Heart left ventricle (tissue), 16 donors: ENCODE results near the gene EIF2AK2. TPM values are rescaled to one million over a fixed set of nuclear protein-coding genes. Genes with fewer than 3 reads are reported as not detected.

Experiments
- ATAC-seq, 4 donors: fragments of 200-7000 bp; cut with Tn5 transposase; one replicate each; pipeline ENCODE4 v1.9.1; 2020 to 2022; ENCODE audit warnings: moderate library complexity in 4 of 4, mild to moderate bottlenecking in 3 of 4, moderate number of reproducible peaks in 1 of 4
- DNase-seq, 5 donors: peaks; one replicate each; pipeline ENCODE4 v3.0.0-alpha.2; 2020
- H3K27ac ChIP-seq, 12 donors: fragments of 200-600 bp; sonication (generic) in 4 of 12; one replicate each; pipeline versions ENCODE4 v1.5.0 to v1.8.0; 2016 to 2022; ENCODE audit warnings: mild to moderate bottlenecking in 2 of 12
- H3K27me3 ChIP-seq, 9 donors: fragments of 200-600 bp; sonication (generic) in 2 of 9; one replicate each; pipeline versions ENCODE4 v1.5.1 to v1.8.0; 2016 to 2022; ENCODE audit warnings: mild to moderate bottlenecking in 3 of 9
- H3K36me3 ChIP-seq, 9 donors: fragments of 200-600 bp; sonication (generic) in 2 of 9; one replicate each; pipeline versions ENCODE4 v1.5.0 to v1.8.0; 2018 to 2022; ENCODE audit warnings: mild to moderate bottlenecking in 2 of 9
- H3K4me1 ChIP-seq, 12 donors: fragments of 200-600 bp; sonication (generic) in 4 of 12; one replicate each; pipeline versions ENCODE4 v1.5.0 to v1.8.0; 2016 to 2022; ENCODE audit warnings: mild to moderate bottlenecking in 3 of 12
- H3K4me3 ChIP-seq, 12 donors: fragments of 200-600 bp; sonication (generic) in 4 of 12; one replicate each; pipeline versions ENCODE4 v1.5.0 to v1.8.0; 2017 to 2022; ENCODE audit warnings: mild to moderate bottlenecking in 9 of 12, moderate library complexity in 4 of 12
- H3K9me3 ChIP-seq, 12 donors: fragments of 200-600 bp; sonication (generic) in 4 of 12; one replicate each; pipeline versions ENCODE4 v1.5.0 to v1.8.0; 2016 to 2022; ENCODE audit warnings: mild to moderate bottlenecking in 1 of 12
- POLR2A ChIP-seq, 2 donors: fragments of 450-650 bp; IDR thresholded peaks; one replicate each; pipeline ENCODE4 v1.6.1; 2017; ENCODE audit warnings: antibody characterized with exemption in 2 of 2, mild to moderate bottlenecking in 2 of 2, moderate library complexity in 2 of 2
- WGBS, 4 donors: extraction: QIAGEN DNeasy Blood & Tissue Kit in 2 of 4; methylation state at CpG; one replicate each; pipeline versions ENCODE4 v1.1.5 to v1.1.7; 2013 to 2018; 5-methylcytosine and 5-hydroxymethylcytosine counted together
- intact Hi-C, 10 donors: fragments of 100-400 bp; cut with DNase I; formaldehyde crosslinking; loops; one replicate each; pipeline versions ENCODE4 v1.11.1 to v1.14.2; 2022
- polyA plus RNA-seq, 2 donors: library from polyadenylated mRNA; stranded (reverse); fragments of 200-250 nt; gene quantifications; one replicate each; pipeline ENCODE4 v1.2.3, GENCODE V29; 2013
- total RNA-seq, 9 donors: library from RNA; depleted of rRNA in 2 of 9; stranded (reverse); fragments of >200 nt in 2 of 9; fragmentation: NEBNext Ultra II Directional in 3 of 9; extraction: Animal tissue kit (Norgen Biotek cat#: 25700) in 3 of 9; gene quantifications; one replicate each; pipeline versions ENCODE4 v1.1.0 to v1.2.4, GENCODE V29; 2016 to 2023
- TF ChIP-seq, protein P1 (sequence below), 12 donors: fragments of 200-600 bp; sonication (generic) in 4 of 12; IDR thresholded peaks; one replicate each; pipeline versions ENCODE4 v1.5.0 to v1.8.0; 2018 to 2022; ENCODE audit warnings: antibody characterized with exemption in 12 of 12, mild to moderate bottlenecking in 5 of 12
- donor health status: ischemic (EF 13 %, LVEDD 7.1; RV severe dilation, severe dysfunction).
- donor health status: healthy with polysubstance abuse.
- donor health status: DM: no; HTN: yes; CAD: no.
- donor health status: DM: no; HTN: no; CAD: no.
- donor health status: ischemic (EF 25% LVEDD 6.9; RV normal size, moderate dysfunction).
- donor health status: ischemic (EF 25% LVEDD 5.7; RV mildly dilated, moderate dysfunction).
- donor health status: healthy.
- donor health status: DM: yes; HTN: yes; CAD: no.
- donor health status: ischemic (EF 35%, LVEDD 5.7; RV mildly dilated, moderate dysfunction).
- donor health status: nonischemic (EF 11% LVEDD 7.7; RV severe dilation, severe dysfunction).
- donor health status: DM: yes; HTN: yes; CAD: no.
- donor health status: PGD.
- donor health status: ischemic (EF 29% LVEDD 5.4; RV normal size, mild dysfunction).
- donor health status: nonischemic (EF 23%, LVEDD 6.1; RV moderate dilation, normal function).

EIF2AK2 gene
- total and polyA plus RNA-seq, 11 donors, result 4.9 to 38.2 (median 19.2) TPM

- H3K4me1 ChIP-seq, result no peaks in the 10 kb centered on the region
- TF ChIP-seq, protein P1, sequence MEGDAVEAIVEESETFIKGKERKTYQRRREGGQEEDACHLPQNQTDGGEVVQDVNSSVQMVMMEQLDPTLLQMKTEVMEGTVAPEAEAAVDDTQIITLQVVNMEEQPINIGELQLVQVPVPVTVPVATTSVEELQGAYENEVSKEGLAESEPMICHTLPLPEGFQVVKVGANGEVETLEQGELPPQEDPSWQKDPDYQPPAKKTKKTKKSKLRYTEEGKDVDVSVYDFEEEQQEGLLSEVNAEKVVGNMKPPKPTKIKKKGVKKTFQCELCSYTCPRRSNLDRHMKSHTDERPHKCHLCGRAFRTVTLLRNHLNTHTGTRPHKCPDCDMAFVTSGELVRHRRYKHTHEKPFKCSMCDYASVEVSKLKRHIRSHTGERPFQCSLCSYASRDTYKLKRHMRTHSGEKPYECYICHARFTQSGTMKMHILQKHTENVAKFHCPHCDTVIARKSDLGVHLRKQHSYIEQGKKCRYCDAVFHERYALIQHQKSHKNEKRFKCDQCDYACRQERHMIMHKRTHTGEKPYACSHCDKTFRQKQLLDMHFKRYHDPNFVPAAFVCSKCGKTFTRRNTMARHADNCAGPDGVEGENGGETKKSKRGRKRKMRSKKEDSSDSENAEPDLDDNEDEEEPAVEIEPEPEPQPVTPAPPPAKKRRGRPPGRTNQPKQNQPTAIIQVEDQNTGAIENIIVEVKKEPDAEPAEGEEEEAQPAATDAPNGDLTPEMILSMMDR (IDR thresholded peaks at IDR 0.05), result no peak
- no peak for TF ChIP-seq POLR2A (IDR thresholded peaks at IDR 0.05)
- WGBS, 4 donors, result 56 to 68% (median 64%) methylated on average over 1 of the region's 1 CpG
- peaks cover 0 to 100% (median 93%) of the 10 kb centered on the region in 9 donors for H3K36me3 ChIP-seq
- no peak for ATAC-seq
- no peak for DNase-seq
- intact Hi-C loops, result no loop called here
- no peaks in the 10 kb centered on the region for H3K27me3 ChIP-seq
- H3K4me3 ChIP-seq, result no peak overlapping the region
- H3K27ac ChIP-seq, result no peak overlapping the region
- no peaks in the 10 kb centered on the region for H3K9me3 ChIP-seq
Observed at GRCh38 chr2:37100054-37100453, 56.7 kb downstream of the EIF2AK2 start.

GRCh38 chr2:37098416-37099118 is 58.2 kb downstream of the EIF2AK2 start:
- TF ChIP-seq, protein P1 (IDR thresholded peaks at IDR 0.05), result no peak
- no peak for TF ChIP-seq POLR2A (IDR thresholded peaks at IDR 0.05)
- H3K27ac ChIP-seq, result no peak overlapping the region
- intact Hi-C loops, result no loop called here
- no peak overlapping the region for H3K4me3 ChIP-seq
- no peaks in the 10 kb centered on the region for H3K9me3 ChIP-seq
- no peaks in the 10 kb centered on the region for H3K4me1 ChIP-seq
- peaks cover 0 to 100% (median 95%) of the 10 kb centered on the region in 9 donors for H3K36me3 ChIP-seq
- ATAC-seq (no peak), DNase-seq (no peak)
- no peaks in the 10 kb centered on the region for H3K27me3 ChIP-seq
- WGBS, 4 donors, result 72 to 82% (median 79%) methylated on average over 4 of the region's 4 CpGs

DNA sequence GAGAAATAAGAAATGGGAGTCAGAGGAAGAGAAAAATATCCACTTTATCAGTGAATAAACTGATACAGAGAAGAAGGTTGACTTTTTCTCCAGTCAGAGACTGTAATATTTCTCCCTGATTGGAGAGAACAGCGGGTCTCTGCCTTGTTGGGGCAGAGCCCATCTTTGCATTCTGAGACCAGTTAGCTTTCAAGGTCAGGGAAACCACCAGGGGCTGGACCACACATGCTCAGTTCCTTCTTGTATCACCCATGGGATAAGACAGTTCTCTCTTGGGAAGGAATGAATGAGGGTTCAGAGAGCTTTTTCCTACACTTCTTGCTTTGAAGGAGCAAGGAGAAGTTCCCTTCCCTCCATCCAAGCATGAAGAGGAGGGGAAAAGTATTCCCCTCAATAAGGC is 60.2 kb downstream of the EIF2AK2 start:
- Histone ChIP-seq H3K27me3 (no peaks in the 10 kb centered on the region), H3K9me3 (no peaks in the 10 kb centered on the region), H3K36me3 (peaks cover 0 to 100% (median 96%) of the 10 kb centered on the region in 9 donors), H3K4me1 (no peaks in the 10 kb centered on the region), H3K27ac (no peak overlapping the region), H3K4me3 (no peak overlapping the region)
- intact Hi-C loops, result no loop called here
- no peak for DNase-seq
- TF ChIP-seq POLR2A (IDR thresholded peaks at IDR 0.05), result no peak
- TF ChIP-seq, protein P1 (IDR thresholded peaks at IDR 0.05), result no peak
- ATAC-seq, result no peak
- WGBS, 4 donors, result 86 to 96% (median 92%) methylated on average over 1 of the region's 1 CpG

DNA sequence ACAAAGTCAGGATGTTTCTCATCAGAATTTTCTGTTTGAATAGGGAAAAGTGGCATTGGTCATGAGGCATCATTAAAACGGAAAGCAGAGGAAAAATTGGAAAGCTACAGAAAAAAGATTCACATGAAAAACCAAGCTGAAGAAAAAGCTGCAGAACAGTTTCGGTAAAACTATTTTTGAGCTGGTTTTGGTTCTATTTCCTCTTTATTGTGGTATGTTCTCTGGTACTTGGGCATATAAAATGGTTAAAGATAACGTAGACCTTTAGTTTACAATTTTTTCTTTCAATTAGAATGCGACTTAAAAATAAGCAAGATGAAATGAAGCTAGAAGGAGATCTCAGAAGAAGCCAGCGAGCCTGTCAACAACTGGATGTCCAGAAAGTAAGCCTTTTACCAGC is 64.9 kb downstream of the EIF2AK2 start:
- WGBS, 4 donors, result 88 to 93% (median 90%) methylated on average over 5 of the region's 5 CpGs
- Histone ChIP-seq H3K4me1 (peaks cover 0 to 11% (median 0%) of the 10 kb centered on the region in 12 donors), H3K27ac (no peak overlapping the region), H3K9me3 (no peaks in the 10 kb centered on the region), H3K4me3 (no peak overlapping the region), H3K36me3 (peaks cover 0 to 93% (median 88%) of the 10 kb centered on the region in 9 donors), H3K27me3 (no peaks in the 10 kb centered on the region)
- no peak for ATAC-seq
- TF ChIP-seq, protein P1 (IDR thresholded peaks at IDR 0.05), result no peak
- no peak for TF ChIP-seq POLR2A (IDR thresholded peaks at IDR 0.05)
- intact Hi-C loops, result no loop called here
- DNase-seq, result no peak
